SW480 (cell line): ENCODE results near the gene RPS6KC1.
"Not testable (repeated sequence)": the region's sequence is repeated elsewhere in the genome, so short reads cannot be mapped to it uniquely, and the experiment has no call there.

Source experiments
- DNase-seq: peaks from one replicate; pipeline ENCODE4 v3.0.0-alpha.2; 2016; ENCODE audit warnings: low spot score

The RPS6KC1 gene

GRCh38 chr1:213110349-213111300 lies 59.6 kb downstream of the RPS6KC1 start:
- DNase-seq: no peak

DNA sequence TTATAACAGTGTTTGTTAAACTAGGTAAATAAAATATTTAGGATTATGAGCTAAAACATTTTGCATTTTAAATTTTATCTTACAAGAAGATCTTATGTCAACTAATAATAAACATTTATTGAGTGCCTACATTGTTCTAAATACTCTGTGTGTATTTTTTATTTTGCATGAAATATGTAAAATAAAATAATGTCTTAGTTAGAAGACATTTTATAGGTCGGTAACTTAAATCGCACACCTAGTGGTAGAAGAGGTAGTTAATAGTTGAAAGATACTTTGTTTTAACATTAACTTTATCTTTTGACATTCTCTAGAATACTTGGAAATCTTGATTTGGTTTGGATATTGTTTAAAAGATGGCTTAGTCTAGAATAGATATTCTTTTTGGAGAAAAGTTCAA lies 60.5 kb downstream of the RPS6KC1 start:
- DNase-seq: no peak

- not testable (repeated sequence) for DNase-seq
These were observed 61.7 kb downstream of the RPS6KC1 start for GRCh38 chr1:213112723-213113122.

DNA sequence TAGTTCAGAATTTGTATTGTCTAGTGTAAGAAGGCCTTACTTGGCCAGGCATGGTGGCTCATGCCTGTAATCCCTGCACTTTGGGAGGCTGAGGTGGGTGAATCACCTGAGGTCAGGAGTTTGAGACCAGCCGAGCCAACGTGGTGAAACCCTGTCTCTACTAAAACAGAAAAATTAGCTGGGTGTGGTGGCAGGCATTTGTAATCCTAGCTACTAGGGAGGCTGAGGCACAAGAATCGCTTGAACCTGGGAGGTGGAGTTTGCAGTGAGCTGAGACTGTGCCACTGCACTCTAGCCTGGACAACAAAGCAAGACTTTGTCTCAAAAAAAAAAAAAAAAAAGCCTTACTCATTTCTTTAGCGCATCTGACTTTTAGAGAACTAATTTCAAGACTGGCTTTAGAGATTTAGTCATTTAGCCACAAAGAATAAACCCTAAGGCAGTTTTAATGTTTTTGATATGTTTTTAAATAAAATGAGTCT lies 66.7 kb downstream of the RPS6KC1 start:
- not testable (repeated sequence) for DNase-seq

- no peak for DNase-seq
These were observed 68.8 kb downstream of the RPS6KC1 start for GRCh38 chr1:213119794-213120193.

GRCh38 chr1:213120386-213120785 lies 69.3 kb downstream of the RPS6KC1 start:
- DNase-seq: no peak

- no peak for DNase-seq
These were observed 69.9 kb downstream of the RPS6KC1 start for GRCh38 chr1:213120961-213121360.

- peak; percentile 57 for DNase-seq
These were observed 71.5 kb downstream of the RPS6KC1 start for GRCh38 chr1:213122514-213122929.

DNA sequence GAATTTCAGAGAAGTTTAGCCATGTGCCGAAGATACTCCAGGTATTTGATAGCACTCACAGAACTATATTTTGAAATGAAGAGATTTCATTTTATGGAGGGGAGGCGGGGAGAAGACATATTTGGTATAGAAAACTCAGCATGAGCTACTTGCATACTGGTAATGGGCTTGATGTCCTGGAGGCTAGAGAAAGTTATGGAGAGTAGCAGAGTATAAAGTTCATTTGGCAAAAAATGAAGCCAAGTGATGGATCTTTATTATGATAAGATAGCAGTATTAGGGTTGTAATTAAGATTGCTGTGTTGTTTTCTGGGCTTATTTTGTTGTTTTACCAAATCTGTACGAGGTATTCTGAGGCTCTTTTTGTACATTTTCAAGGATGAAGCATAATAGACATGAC lies 72.0 kb downstream of the RPS6KC1 start:
- no peak for DNase-seq

DNA sequence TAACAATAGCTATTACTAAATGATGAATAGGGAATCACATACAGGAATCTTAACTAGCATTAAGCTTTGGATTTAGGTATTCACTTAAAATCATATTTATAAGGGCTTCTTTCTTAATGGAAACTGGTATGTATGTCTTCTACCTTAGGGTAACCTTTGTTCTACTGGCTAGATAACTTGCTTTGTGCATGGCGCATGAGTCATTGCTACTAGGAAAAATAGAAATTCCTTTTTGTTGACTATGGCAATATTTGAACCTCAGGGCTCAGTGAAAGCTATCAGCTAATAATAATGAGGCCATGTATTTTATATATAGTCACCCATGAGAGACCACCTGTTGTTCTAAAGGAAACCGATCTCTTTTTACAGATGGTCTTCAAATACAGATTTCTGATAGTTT lies 72.5 kb downstream of the RPS6KC1 start:
- DNase-seq: peak; percentile 41

- no peak for DNase-seq
These were observed 73.5 kb downstream of the RPS6KC1 start for GRCh38 chr1:213124590-213124989.

DNA sequence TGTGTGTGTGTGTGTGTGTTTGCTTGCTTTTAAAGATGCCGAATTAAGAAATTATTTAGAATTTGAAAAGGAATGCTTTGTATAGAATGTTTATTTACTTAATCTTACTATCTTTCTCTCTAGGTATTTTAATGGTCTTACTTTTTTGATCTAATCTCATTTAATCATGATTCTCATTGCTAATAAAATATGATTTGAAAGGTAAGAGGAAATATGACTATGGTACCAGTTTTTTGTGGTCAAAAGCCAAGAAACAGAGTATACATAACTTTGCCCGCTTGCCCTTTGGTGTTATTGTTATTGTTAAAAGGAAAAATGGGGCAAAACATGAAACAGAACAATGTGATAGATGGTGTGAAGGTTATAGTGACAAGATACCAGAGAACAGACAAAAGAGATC lies 74.6 kb downstream of the RPS6KC1 start:
- no peak for DNase-seq

DNA sequence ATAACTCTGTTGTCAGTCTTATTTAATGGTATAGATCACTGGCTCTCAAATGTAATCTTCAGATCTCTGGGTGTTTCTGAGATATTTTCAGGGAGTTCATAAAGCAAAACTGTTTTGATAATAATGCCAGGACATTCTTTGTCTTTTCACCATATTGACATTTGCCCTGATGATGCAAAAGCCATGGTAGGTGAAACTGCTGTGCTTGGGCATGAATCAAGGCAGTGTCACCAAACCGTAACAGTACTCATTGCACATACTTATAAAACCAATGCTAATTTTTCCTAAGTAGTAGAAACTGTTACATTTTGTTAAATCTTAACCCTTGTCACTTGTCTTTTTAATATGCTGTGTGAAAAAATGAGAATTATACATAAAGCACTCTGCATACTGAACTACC lies 76.0 kb downstream of the RPS6KC1 start:
- no peak for DNase-seq

- no peak for DNase-seq
These were observed 81.0 kb downstream of the RPS6KC1 start for GRCh38 chr1:213131851-213132655.

GRCh38 chr1:213135572-213135971 lies 84.5 kb downstream of the RPS6KC1 start:
- no peak for DNase-seq

DNA sequence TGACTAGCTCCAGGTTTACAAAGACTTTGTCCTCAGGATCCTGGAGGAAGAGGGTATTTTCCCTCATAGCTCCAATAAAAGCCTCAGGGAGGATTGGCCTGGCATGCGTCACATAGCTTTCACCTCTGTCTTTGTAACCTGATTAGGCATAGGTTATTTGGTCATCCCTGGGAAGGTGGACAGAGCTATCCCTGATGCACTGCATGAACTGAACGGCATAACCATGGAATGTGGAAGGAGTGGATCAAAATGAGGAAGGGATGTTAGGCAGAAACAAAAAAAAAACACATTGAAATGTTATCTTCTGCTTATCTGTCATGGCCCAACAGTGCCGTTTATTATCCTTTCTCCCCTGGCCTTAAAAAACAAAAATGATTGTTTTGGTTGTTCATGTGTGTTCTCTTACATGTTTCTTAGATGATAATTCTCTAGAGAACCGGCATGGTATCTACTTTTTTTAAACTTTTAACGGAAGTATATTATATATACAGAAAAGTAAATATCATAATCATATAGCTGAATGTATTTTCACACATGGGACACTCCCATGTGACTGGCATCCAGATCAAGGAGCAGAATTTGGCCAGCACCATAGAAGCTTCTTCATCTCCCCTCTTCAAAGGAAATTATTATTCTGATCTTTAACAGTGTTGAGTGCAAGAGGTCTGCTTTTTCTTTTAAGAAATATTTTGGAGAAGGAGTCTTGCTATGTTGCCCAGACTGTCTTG lies 85.3 kb downstream of the RPS6KC1 start:
- DNase-seq: no peak

DNA sequence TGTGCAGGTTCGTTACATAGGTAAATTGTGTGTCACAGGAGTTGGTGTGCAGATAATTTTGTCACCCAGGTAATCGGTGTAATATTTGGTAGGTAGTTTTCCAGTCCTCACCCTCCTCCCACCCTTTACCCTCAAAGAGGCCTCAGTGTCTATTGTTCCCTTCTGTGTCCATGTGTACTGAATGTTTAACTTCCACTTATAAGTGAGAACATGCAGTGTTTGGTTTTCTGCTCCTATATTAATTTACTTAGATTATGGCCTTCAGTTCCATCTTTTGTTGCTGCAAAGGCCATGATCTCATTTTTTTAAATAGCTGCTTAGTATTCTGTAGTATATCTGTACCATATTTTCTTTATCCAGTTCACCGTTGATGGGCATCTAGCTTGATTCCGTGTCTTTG lies 87.3 kb downstream of the RPS6KC1 start:
- DNase-seq: no peak

DNA sequence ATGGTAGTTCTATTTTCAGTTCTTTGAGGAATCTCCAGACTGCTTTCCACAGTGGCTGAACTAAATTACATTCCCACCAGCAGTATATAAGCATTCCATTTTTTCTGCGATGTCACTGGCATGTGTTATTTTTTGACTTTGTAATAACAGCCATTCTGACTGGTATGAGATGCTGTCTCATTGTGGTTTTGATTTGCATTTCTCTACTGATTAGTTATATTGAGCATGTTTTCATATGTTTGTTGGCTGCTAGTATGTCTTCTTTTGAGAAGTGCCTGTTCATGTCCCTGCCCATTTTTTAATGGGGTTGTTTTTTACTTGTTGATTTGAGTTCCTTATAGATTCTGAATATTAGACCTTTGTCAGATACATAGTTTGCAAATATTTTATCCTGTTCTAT lies 87.9 kb downstream of the RPS6KC1 start:
- no peak for DNase-seq

DNA sequence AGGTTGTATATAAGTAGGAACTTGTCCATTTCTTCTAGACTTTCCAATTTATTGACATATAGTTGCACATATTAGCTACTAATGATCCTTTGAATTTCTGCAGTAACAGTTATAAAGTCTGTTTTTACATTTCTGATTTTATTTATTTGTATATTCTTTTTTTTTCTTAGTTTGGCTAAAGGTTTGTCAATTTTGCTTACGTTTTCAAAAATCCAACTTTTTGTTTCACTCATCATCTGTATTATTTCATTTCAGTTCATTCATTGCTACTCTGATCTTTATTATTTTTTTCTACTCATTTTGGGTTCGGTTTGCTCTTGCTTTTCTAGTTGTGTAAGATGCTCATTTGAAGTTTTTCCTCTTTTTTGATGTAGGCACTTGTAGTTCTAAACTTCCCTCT lies 97.9 kb downstream of the RPS6KC1 start:
- no peak for DNase-seq

GRCh38 chr1:213150090-213150489 lies 99.0 kb downstream of the RPS6KC1 start:
- not testable (repeated sequence) for DNase-seq

- no peak for DNase-seq
These were observed 103.1 kb downstream of the RPS6KC1 start for GRCh38 chr1:213154056-213154685.

DNA sequence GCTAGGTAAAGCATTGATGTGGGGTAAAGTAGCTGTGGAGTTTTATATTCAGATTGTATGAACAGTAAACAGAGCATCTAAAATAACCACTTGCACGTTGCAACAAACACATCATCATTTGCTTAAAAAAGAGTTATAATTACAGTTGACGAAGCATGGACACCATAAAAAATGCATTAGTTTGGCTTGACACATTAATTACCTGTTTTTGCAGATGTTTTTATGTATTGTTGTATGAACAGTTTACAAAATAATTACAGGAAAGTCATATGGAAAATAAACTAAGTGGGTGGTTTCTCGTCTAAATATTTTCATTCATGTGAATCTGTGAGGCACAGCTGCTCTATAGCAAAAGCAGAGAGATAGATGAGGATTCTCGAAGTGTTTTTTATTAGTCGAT lies 108.3 kb downstream of the RPS6KC1 start:
- DNase-seq: no peak
